ENCODE data around the gene USP20.

Gene USP20

GRCh38 chr9:129919841-129920240 is 84.6 kb downstream of the USP20 start:
- Histone ChIP-seq H2AK5ac (ENCODE audit: low read length) (no peak overlapping the region), H2BK15ac (replicated peaks; ENCODE audit: low read depth) (no peak overlapping the region), H3K9ac (ENCODE audit: low read length) (no peak overlapping the region), H3K27me3 (ENCODE audit: insufficient read depth, low read length, poor library complexity) (no peaks in the 10 kb centered on the region), H3K79me2 (ENCODE audit: control insufficient read depth, insufficient read depth, low read length) (no peaks in the 10 kb centered on the region), H3K4ac (ENCODE audit: low read depth, low read length) (no peak overlapping the region), H4K8ac (ENCODE audit: low read depth, low read length) (no peak overlapping the region), H3K4me2 (ENCODE audit: low read length) (no peak overlapping the region), H3K23ac (ENCODE audit: low read length) (no peak overlapping the region), H3K4me3 (ENCODE audit: low read length) (no peak overlapping the region), H3K36me3 (ENCODE audit: control insufficient read depth, insufficient read depth, low read length) (no peaks in the 10 kb centered on the region), H3K56ac (ENCODE audit: low read length) (no peak overlapping the region), H2BK5ac (ENCODE audit: low read length) (no peak overlapping the region), H3K27ac (ENCODE audit: low read depth, low read length) (no peak overlapping the region), H3K79me1 (ENCODE audit: low read length) (no peaks in the 10 kb centered on the region), H3K4me1 (ENCODE audit: control insufficient read depth, low read depth, low read length) (no peaks in the 10 kb centered on the region), H3K18ac (ENCODE audit: low read length) (no peak overlapping the region), H4K5ac (ENCODE audit: low read length) (no peak overlapping the region), H2BK120ac (ENCODE audit: low read depth, low read length) (no peak overlapping the region)
- no peak for DNase-seq
- WGBS (ENCODE audit: extremely low coverage, insufficient coverage, low lambda C conversion rate): no CpG with 5 or more reads among the region's 3 CpGs

DNA sequence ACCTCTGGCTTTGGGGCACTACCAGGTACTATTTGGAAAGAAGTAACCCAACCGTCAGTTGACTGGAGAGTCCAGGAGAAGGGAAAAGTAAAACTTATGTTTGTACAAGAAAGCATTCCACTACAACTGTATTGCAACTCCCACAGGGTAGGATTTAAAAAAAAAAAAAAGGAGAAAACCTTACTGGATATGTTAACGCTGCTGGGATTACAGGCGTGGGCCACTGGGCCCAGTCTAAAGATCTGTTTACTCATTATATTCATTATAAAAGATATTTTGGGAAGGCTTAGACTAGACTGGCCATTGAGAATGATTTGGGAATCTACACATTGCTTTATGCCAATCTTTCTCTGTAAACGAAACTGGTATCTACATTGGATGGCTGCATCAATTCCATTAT is 86.6 kb downstream of the USP20 start:
- H3K56ac ChIP-seq (ENCODE audit: low read length): no peak overlapping the region
- no peak overlapping the region for H2BK15ac ChIP-seq (replicated peaks; ENCODE audit: low read depth)
- H3K9ac ChIP-seq (ENCODE audit: low read length): no peak overlapping the region
- no peaks in the 10 kb centered on the region for H3K27me3 ChIP-seq (ENCODE audit: insufficient read depth, low read length, poor library complexity)
- H4K8ac ChIP-seq (ENCODE audit: low read depth, low read length): no peak overlapping the region
- no peak overlapping the region for H3K4me3 ChIP-seq (ENCODE audit: low read length)
- H3K4me2 ChIP-seq (ENCODE audit: low read length): no peak overlapping the region
- H3K4me1 ChIP-seq (ENCODE audit: control insufficient read depth, low read depth, low read length): no peaks in the 10 kb centered on the region
- H3K79me2 ChIP-seq (ENCODE audit: control insufficient read depth, insufficient read depth, low read length): no peaks in the 10 kb centered on the region
- H4K5ac ChIP-seq (ENCODE audit: low read length): no peak overlapping the region
- H2BK120ac ChIP-seq (ENCODE audit: low read depth, low read length): no peak overlapping the region
- no CpG with 5 or more reads among the region's 4 CpGs for WGBS (ENCODE audit: extremely low coverage, insufficient coverage, low lambda C conversion rate)
- H3K18ac ChIP-seq (ENCODE audit: low read length): no peak overlapping the region
- no peaks in the 10 kb centered on the region for H3K36me3 ChIP-seq (ENCODE audit: control insufficient read depth, insufficient read depth, low read length)
- H3K23ac ChIP-seq (ENCODE audit: low read length): no peak overlapping the region
- H2AK5ac ChIP-seq (ENCODE audit: low read length): no peak overlapping the region
- DNase-seq: no peak
- no peak overlapping the region for H2BK5ac ChIP-seq (ENCODE audit: low read length)
- H3K79me1 ChIP-seq (ENCODE audit: low read length): no peaks in the 10 kb centered on the region
- no peak overlapping the region for H3K27ac ChIP-seq (ENCODE audit: low read depth, low read length)
- H3K4ac ChIP-seq (ENCODE audit: low read depth, low read length): no peak overlapping the region

DNA sequence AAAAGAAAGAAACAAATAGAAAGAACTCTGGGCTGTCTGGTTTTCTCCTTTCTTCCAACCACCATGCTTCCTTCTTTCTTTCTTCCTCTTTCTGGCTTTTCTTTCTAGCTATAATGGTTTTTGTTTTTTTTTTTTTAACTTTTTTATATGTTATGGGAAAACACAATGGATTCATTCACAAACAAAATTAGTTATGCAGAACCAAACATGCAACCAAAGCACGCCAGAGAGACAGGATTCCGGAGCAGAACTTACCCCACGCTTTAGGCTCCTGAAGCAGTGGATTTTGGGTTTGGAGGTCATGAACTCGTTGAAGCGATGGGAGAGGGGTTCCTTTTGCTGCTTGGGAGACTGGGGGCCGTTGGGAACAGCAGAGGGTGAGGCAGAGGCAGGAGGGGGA is 88.3 kb downstream of the USP20 start:
- H2BK15ac ChIP-seq (replicated peaks; ENCODE audit: low read depth): no peak overlapping the region
- H3K79me2 ChIP-seq (ENCODE audit: control insufficient read depth, insufficient read depth, low read length): no peaks in the 10 kb centered on the region
- H3K79me1 ChIP-seq (ENCODE audit: low read length): no peaks in the 10 kb centered on the region
- no peak overlapping the region for H3K4me2 ChIP-seq (ENCODE audit: low read length)
- no peaks in the 10 kb centered on the region for H3K4me1 ChIP-seq (ENCODE audit: control insufficient read depth, low read depth, low read length)
- H3K23ac ChIP-seq (ENCODE audit: low read length): no peak overlapping the region
- H3K4ac ChIP-seq (ENCODE audit: low read depth, low read length): no peak overlapping the region
- WGBS (ENCODE audit: extremely low coverage, insufficient coverage, low lambda C conversion rate): no CpG with 5 or more reads among the region's 6 CpGs
- H2AK5ac ChIP-seq (ENCODE audit: low read length): no peak overlapping the region
- H3K4me3 ChIP-seq (ENCODE audit: low read length): no peak overlapping the region
- H3K56ac ChIP-seq (ENCODE audit: low read length): no peak overlapping the region
- H3K27me3 ChIP-seq (ENCODE audit: insufficient read depth, low read length, poor library complexity): no peaks in the 10 kb centered on the region
- DNase-seq: no peak
- no peak overlapping the region for H4K8ac ChIP-seq (ENCODE audit: low read depth, low read length)
- H2BK5ac ChIP-seq (ENCODE audit: low read length): no peak overlapping the region
- H2BK120ac ChIP-seq (ENCODE audit: low read depth, low read length): no peak overlapping the region
- no peak overlapping the region for H3K18ac ChIP-seq (ENCODE audit: low read length)
- no peak overlapping the region for H3K9ac ChIP-seq (ENCODE audit: low read length)
- no peak overlapping the region for H3K27ac ChIP-seq (ENCODE audit: low read depth, low read length)
- H4K5ac ChIP-seq (ENCODE audit: low read length): no peak overlapping the region
- no peaks in the 10 kb centered on the region for H3K36me3 ChIP-seq (ENCODE audit: control insufficient read depth, insufficient read depth, low read length)

DNA sequence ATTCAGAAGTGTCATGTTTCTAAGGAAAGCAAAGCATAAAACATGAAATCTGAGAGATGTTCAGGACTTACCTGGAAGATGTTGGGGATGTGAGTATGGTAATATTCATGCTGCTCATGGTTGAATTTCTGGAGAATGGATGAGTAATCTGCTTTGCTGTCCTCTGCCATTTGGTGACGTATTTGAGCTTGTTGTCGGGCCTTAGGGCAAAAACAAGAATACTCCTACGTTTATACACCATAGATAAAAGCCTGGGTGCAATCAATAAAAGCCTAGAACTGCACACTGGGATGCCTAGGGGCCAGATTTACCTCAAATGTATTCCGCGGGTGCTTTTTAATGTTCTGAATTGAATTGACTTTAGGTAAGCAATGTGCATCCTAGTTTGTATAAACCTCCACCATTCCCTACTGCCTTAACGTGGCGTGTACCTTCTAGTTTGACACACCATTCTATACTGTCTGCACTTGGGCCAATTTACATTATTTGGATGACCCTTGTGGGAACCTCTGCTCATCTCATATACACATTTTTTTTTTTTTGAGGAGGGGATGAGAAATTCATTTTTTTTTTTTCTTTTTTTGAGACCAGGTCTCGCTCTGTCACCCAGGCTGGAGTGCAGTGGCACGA is 94.4 kb downstream of the USP20 start:
- Histone ChIP-seq H3K56ac (ENCODE audit: low read length) (no peak overlapping the region), H4K8ac (ENCODE audit: low read depth, low read length) (no peak overlapping the region), H3K4me2 (ENCODE audit: low read length) (no peak overlapping the region), H3K27ac (ENCODE audit: low read depth, low read length) (no peak overlapping the region), H2AK5ac (ENCODE audit: low read length) (no peak overlapping the region), H3K4me3 (ENCODE audit: low read length) (no peak overlapping the region), H3K4me1 (ENCODE audit: control insufficient read depth, low read depth, low read length) (peaks cover 9% of the 10 kb centered on the region), H3K18ac (ENCODE audit: low read length) (no peak overlapping the region), H3K4ac (ENCODE audit: low read depth, low read length) (no peak overlapping the region), H3K79me1 (ENCODE audit: low read length) (no peaks in the 10 kb centered on the region), H3K79me2 (ENCODE audit: control insufficient read depth, insufficient read depth, low read length) (no peaks in the 10 kb centered on the region), H2BK120ac (ENCODE audit: low read depth, low read length) (no peak overlapping the region), H2BK5ac (ENCODE audit: low read length) (no peak overlapping the region), H2BK15ac (replicated peaks; ENCODE audit: low read depth) (no peak overlapping the region), H4K5ac (ENCODE audit: low read length) (no peak overlapping the region), H3K27me3 (ENCODE audit: insufficient read depth, low read length, poor library complexity) (no peaks in the 10 kb centered on the region), H3K23ac (ENCODE audit: low read length) (no peak overlapping the region), H3K36me3 (ENCODE audit: control insufficient read depth, insufficient read depth, low read length) (no peaks in the 10 kb centered on the region), H3K9ac (ENCODE audit: low read length) (no peak overlapping the region)
- DNase-seq: no peak
- WGBS (ENCODE audit: extremely low coverage, insufficient coverage, low lambda C conversion rate): no CpG with 5 or more reads among the region's 9 CpGs

GRCh38 chr9:129930743-129931142 is 95.5 kb downstream of the USP20 start:
- no CpG with 5 or more reads among the region's 2 CpGs for WGBS (ENCODE audit: extremely low coverage, insufficient coverage, low lambda C conversion rate)
- Histone ChIP-seq H3K9ac (ENCODE audit: low read length) (no peak overlapping the region), H2BK5ac (ENCODE audit: low read length) (no peak overlapping the region), H3K27ac (ENCODE audit: low read depth, low read length) (no peak overlapping the region), H3K79me1 (ENCODE audit: low read length) (no peaks in the 10 kb centered on the region), H3K4me2 (ENCODE audit: low read length) (no peak overlapping the region), H3K4me1 (ENCODE audit: control insufficient read depth, low read depth, low read length) (peaks cover 9% of the 10 kb centered on the region), H3K56ac (ENCODE audit: low read length) (no peak overlapping the region), H4K8ac (ENCODE audit: low read depth, low read length) (no peak overlapping the region), H3K27me3 (ENCODE audit: insufficient read depth, low read length, poor library complexity) (no peaks in the 10 kb centered on the region), H3K79me2 (ENCODE audit: control insufficient read depth, insufficient read depth, low read length) (no peaks in the 10 kb centered on the region), H3K4me3 (ENCODE audit: low read length) (no peak overlapping the region), H3K23ac (ENCODE audit: low read length) (no peak overlapping the region), H4K5ac (ENCODE audit: low read length) (no peak overlapping the region), H2BK120ac (ENCODE audit: low read depth, low read length) (no peak overlapping the region), H2BK15ac (replicated peaks; ENCODE audit: low read depth) (no peak overlapping the region), H3K36me3 (ENCODE audit: control insufficient read depth, insufficient read depth, low read length) (no peaks in the 10 kb centered on the region), H2AK5ac (ENCODE audit: low read length) (no peak overlapping the region), H3K18ac (ENCODE audit: low read length) (no peak overlapping the region), H3K4ac (ENCODE audit: low read depth, low read length) (no peak overlapping the region)
- peak; percentile 10 for DNase-seq

All from mesendoderm (in vitro differentiated cells).